T47D (cell line): ENCODE measurements around the gene ONECUT2.

ENCODE experiments used
- DNase-seq, 2 experiments: peaks; one replicate each; pipeline versions ENCODE4 v3.0.0 to v3.0.0-alpha.2; 2011 to 2012; ENCODE audit warnings: low read depth in 1 of 2, low spot score in 1 of 2
- JUND ChIP-seq: IDR thresholded peaks from 2 replicates; pipeline ENCODE4 v1.6.1; 2012; ENCODE audit warnings: low read depth
- in situ Hi-C: cut with HindIII; loops from 2 replicates; pipeline ENCODE4 v1.10.0; 2016; ENCODE audit warnings: low sequenced_read_pairs, low pct_unique_long_range_greater_than_20kb

ONECUT2 gene

GRCh38 chr18:57433934-57434535 is 1.1 kb upstream of the ONECUT2 start:
- no peak for TF ChIP-seq JUND
- in situ Hi-C loops = no loop called here
- peak in 1 of 2 experiments; percentile 13 for DNase-seq

DNA sequence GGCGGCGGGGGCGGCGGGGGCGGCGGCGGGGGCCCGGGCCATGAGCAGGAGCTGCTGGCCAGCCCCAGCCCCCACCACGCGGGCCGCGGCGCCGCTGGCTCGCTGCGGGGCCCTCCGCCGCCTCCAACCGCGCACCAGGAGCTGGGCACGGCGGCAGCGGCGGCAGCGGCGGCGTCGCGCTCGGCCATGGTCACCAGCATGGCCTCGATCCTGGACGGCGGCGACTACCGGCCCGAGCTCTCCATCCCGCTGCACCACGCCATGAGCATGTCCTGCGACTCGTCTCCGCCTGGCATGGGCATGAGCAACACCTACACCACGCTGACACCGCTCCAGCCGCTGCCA is 644 bp downstream of the ONECUT2 start:
- TF ChIP-seq JUND = no peak
- in situ Hi-C loops = no loop called here
- DNase-seq = no peak

DNA sequence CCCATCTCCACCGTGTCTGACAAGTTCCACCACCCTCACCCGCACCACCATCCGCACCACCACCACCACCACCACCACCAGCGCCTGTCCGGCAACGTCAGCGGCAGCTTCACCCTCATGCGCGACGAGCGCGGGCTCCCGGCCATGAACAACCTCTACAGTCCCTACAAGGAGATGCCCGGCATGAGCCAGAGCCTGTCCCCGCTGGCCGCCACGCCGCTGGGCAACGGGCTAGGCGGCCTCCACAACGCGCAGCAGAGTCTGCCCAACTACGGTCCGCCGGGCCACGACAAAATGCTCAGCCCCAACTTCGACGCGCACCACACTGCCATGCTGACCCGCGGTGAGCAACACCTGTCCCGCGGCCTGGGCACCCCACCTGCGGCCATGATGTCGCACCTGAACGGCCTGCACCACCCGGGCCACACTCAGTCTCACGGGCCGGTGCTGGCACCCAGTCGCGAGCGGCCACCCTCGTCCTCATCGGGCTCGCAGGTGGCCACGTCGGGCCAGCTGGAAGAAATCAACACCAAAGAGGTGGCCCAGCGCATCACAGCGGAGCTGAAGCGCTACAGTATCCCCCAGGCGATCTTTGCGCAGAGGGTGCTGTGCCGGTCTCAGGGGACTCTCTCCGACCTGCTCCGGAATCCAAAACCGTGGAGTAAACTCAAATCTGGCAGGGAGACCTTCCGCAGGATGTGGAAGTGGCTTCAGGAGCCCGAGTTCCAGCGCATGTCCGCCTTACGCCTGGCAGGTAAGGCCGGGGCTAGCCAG is 1.2 kb downstream of the ONECUT2 start:
- in situ Hi-C loops = no loop called here
- no peak for TF ChIP-seq JUND
- no peak for DNase-seq

- TF ChIP-seq JUND = no peak
- no peak for DNase-seq
- in situ Hi-C loops = no loop called here
Observed at GRCh38 chr18:57436965-57437333, 1.8 kb downstream of the ONECUT2 start.

- TF ChIP-seq JUND = no peak
- in situ Hi-C loops = no loop called here
- peak in 1 of 2 experiments; percentile 12 for DNase-seq
Observed at GRCh38 chr18:57437402-57437765, 2.2 kb downstream of the ONECUT2 start.

DNA sequence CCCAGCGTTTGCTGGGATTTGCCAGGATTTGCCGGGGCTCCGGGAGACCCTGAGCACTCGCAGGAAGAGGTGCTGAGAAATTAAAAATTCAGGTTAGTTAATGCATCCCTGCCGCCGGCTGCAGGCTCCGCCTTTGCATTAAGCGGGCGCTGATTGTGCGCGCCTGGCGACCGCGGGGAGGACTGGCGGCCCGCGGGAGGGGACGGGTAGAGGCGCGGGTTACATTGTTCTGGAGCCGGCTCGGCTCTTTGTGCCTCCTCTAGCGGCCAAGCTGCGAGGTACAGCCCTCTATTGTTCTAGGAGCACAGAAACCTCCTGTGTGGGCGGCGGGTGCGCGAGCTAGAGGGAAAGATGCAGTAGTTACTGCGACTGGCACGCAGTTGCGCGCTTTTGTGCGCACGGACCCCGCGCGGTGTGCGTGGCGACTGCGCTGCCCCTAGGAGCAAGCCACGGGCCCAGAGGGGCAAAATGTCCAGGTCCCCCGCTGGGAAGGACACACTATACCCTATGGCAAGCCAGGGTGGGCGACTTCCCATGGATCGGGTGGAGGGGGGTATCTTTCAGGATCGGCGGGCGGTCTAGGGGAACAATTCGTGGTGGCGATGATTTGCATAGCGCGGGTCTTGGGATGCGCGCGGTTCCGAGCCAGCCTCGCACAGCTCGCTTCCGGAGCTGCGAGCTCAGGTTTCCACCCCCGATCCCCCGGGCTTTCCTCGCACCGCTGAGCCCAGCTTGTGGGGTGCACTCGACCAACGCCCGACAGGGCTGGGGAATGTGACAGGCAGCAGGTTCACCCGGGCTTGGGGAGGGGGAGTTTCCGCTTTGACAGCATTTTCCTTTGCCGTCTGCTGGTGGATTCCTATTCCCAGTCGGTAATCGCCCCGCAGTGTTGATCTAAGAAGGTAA is 2.8 kb downstream of the ONECUT2 start:
- in situ Hi-C loops = no loop called here
- DNase-seq = peak; percentile 84 to 89
- TF ChIP-seq JUND = no peak

DNA sequence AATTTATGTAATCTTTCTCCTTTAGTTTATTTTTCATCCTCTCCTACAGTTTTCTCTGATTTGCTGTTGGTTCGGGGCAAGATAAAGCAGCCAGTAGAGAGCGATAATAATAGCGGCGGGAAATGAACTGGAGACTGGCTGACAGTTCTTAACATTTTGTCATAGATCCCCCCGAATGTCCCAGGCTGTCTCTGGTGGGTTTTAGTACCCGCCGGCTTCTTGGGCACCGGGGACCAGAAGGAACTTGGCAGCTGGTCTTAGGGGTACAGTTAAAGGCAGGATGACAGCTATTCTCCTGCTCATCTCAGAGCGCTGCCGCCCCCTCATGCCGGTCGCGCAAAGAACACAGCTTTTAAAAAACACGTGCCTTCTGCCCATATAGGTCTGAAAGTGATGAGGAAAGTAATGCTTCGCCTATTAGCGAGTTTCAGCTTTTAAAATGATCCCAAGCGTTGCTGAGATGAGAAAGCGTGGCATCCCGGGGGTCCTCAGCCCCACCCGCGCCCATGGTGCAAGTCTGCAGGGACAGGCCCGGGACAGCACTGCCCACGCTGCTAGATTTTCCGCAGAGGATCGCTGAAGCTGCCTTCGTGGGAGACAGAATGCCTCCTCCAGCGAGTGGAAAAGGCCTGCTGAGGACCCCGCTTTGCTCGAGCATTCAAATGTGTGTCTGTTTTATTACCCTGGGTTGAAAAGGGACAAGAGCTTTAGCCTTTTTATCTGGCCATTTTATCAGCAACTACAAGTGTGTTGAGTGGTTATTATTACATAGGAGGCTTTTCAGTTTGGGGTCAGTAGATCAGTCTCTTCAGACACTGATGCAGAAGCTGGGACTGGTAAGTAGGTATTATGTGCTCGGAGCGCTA is 3.8 kb downstream of the ONECUT2 start:
- in situ Hi-C loops = no loop called here
- DNase-seq = peak in 1 of 2 experiments; percentile 6
- no peak for TF ChIP-seq JUND

- in situ Hi-C loops = no loop called here
- no peak for TF ChIP-seq JUND
- DNase-seq = no peak
Observed at GRCh38 chr18:57439609-57439968, 4.4 kb downstream of the ONECUT2 start.

DNA sequence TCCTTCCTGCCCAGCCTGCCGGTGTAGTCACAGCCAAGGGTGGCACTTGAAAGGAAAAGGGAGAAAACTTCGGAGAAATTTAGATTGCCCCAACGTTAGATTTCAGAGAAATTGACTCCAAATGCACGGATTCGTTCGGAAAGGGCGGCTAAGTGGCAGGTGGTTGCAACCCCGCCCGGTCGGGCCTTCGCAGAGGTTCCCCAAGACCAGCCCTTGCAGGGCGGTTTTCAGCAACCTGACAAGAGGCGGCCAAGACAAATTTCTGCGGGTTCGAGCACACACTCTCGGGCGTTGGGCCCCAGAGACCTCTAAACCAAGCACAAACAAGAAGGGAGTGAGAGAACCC is 4.8 kb downstream of the ONECUT2 start:
- no peak for DNase-seq
- TF ChIP-seq JUND = no peak
- in situ Hi-C loops = no loop called here

GRCh38 chr18:57440331-57441070 is 5.3 kb downstream of the ONECUT2 start:
- in situ Hi-C loops = no loop called here
- DNase-seq = no peak
- no peak for TF ChIP-seq JUND

DNA sequence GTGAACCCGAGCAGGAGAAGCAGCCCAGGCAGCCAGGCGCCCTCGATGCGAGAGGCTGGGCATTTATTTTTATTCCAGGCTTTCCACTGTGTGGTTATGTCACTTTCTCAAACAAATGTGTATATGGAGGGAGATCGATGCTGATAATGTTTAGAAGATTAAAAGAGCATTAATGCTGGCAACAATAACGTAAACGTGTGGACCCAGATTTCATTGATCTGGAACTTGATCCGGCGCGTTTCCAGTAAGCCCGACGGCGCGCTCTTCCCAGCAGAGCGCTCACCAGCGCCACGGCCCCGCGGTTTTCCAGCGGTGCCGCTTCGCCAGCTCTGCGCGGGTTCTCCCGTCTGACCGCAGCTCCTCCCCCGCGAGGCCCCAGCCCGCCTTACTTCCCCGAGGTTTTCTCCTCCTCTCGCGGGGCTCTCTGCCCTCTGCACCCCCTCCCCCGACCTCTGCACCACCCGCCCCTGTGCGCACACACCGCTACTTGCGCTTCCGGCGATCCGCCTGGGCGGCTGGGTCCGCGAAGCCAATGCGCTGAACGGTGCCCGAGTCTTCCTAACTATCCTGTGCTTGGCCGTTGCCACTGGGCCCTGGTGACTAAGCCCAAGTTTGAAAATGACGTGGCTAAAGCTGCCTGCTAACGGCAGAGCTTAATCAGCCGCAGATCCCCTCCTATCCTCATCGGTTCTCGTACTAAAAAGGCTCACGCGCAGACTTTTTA is 6.1 kb downstream of the ONECUT2 start:
- DNase-seq = no peak
- TF ChIP-seq JUND = no peak
- in situ Hi-C loops = no loop called here

- no peak for TF ChIP-seq JUND
- in situ Hi-C loops = no loop called here
Observed at GRCh38 chr18:57443247-57443646, 8.1 kb downstream of the ONECUT2 start.

More at GRCh38 chr18:57443247-57443646, 8.1 kb downstream of the ONECUT2 start:
- DNase-seq = no peak
